ENCODE data around the gene FAM216B.
"Not testable (repeated sequence)": the region's sequence is repeated elsewhere in the genome, so short reads cannot be mapped to it uniquely, and the experiment has no call there.

The FAM216B gene

GRCh38 chr13:42776558-42776957 is 4.8 kb upstream of the FAM216B start:
- not testable (repeated sequence) for H3K9me3 ChIP-seq (ENCODE audit: control insufficient read depth in 1 of 2, low read length in 2 of 2); H3K27ac ChIP-seq (ENCODE audit: low read depth, low read length); H3K36me3 ChIP-seq (ENCODE audit: control insufficient read depth in 1 of 2, insufficient read depth in 2 of 2, low read length in 2 of 2); H3K27me3 ChIP-seq (ENCODE audit: control insufficient read depth in 1 of 2, insufficient read depth in 2 of 2, low read length in 2 of 2); H3K9ac ChIP-seq (ENCODE audit: low read depth in 1 of 2, low read length in 2 of 2); H3K4me1 ChIP-seq (ENCODE audit: control insufficient read depth in 1 of 2, insufficient read depth in 2 of 2, low read length in 2 of 2); H3K4me3 ChIP-seq (ENCODE audit: low read depth in 1 of 2, low read length in 2 of 2)

GRCh38 chr13:42777467-42777866 is 3.9 kb upstream of the FAM216B start:
- no peaks in the 10 kb centered on the region for H3K9me3 ChIP-seq (ENCODE audit: control insufficient read depth in 1 of 2, low read length in 2 of 2)
- H3K4me1 ChIP-seq (ENCODE audit: control insufficient read depth in 1 of 2, insufficient read depth in 2 of 2, low read length in 2 of 2) = no peaks in the 10 kb centered on the region
- no peak overlapping the region for H3K4me3 ChIP-seq (ENCODE audit: low read depth in 1 of 2, low read length in 2 of 2)
- no peak overlapping the region for H3K9ac ChIP-seq (ENCODE audit: low read depth in 1 of 2, low read length in 2 of 2)
- H3K27ac ChIP-seq (ENCODE audit: low read depth, low read length) = no peak overlapping the region
- peaks cover 0 to 4% of the 10 kb centered on the region in 2 donors for H3K27me3 ChIP-seq (ENCODE audit: control insufficient read depth in 1 of 2, insufficient read depth in 2 of 2, low read length in 2 of 2)
- no peaks in the 10 kb centered on the region for H3K36me3 ChIP-seq (ENCODE audit: control insufficient read depth in 1 of 2, insufficient read depth in 2 of 2, low read length in 2 of 2)

DNA sequence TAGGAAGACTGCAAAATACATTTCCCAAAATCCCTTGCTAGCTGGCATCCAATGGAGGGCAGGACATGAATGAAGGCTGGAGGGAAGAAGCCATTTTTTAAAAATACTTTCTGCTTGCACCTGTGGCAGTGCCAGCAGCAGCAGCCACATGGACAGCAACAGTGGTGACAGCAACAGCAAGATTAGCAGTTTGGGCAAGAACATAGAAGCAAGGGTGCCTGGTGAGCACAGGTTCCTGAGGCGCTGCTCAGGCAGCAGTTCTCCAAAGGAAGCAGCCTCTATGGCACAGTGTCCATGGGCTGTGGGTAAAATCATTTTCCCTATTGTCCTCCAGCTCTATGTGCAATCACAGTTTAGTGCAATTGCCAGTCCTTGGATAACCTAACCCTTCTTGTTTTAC is 1.3 kb upstream of the FAM216B start:
- H3K27ac ChIP-seq (ENCODE audit: low read depth, low read length) = no peak overlapping the region
- peaks cover 0 to 4% of the 10 kb centered on the region in 2 donors for H3K27me3 ChIP-seq (ENCODE audit: control insufficient read depth in 1 of 2, insufficient read depth in 2 of 2, low read length in 2 of 2)
- no peak overlapping the region for H3K9ac ChIP-seq (ENCODE audit: low read depth in 1 of 2, low read length in 2 of 2)
- no peaks in the 10 kb centered on the region for H3K9me3 ChIP-seq (ENCODE audit: control insufficient read depth in 1 of 2, low read length in 2 of 2)
- H3K4me3 ChIP-seq (ENCODE audit: low read depth in 1 of 2, low read length in 2 of 2) = no peak overlapping the region
- no peaks in the 10 kb centered on the region for H3K36me3 ChIP-seq (ENCODE audit: control insufficient read depth in 1 of 2, insufficient read depth in 2 of 2, low read length in 2 of 2)
- no peaks in the 10 kb centered on the region for H3K4me1 ChIP-seq (ENCODE audit: control insufficient read depth in 1 of 2, insufficient read depth in 2 of 2, low read length in 2 of 2)

DNA sequence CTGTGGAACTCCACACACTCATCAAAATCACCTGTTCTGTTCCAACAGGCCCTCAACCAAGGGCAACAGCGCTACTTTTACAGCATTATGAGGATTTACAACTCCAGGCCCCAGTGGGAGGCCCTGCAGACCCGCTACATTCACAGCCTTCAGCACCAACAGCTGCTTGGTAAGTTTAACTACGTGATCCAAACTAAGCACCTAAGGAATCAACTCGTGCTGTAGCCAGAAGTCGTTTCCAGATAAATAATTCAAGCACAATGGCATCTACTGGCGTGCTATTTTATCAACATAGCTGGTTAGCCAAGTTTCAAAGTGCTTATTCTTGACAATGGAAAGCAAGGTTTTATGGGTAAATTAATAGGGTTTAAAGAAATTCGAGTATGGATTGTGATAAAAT is 5.3 kb downstream of the FAM216B start:
- Histone ChIP-seq H3K4me1 (ENCODE audit: control insufficient read depth in 1 of 2, insufficient read depth in 2 of 2, low read length in 2 of 2) (no peaks in the 10 kb centered on the region), H3K36me3 (ENCODE audit: control insufficient read depth in 1 of 2, insufficient read depth in 2 of 2, low read length in 2 of 2) (no peaks in the 10 kb centered on the region), H3K9ac (ENCODE audit: low read depth in 1 of 2, low read length in 2 of 2) (no peak overlapping the region), H3K4me3 (ENCODE audit: low read depth in 1 of 2, low read length in 2 of 2) (no peak overlapping the region), H3K9me3 (ENCODE audit: control insufficient read depth in 1 of 2, low read length in 2 of 2) (no peaks in the 10 kb centered on the region), H3K27me3 (ENCODE audit: control insufficient read depth in 1 of 2, insufficient read depth in 2 of 2, low read length in 2 of 2) (no peaks in the 10 kb centered on the region), H3K27ac (ENCODE audit: low read depth, low read length) (no peak overlapping the region)

DNA sequence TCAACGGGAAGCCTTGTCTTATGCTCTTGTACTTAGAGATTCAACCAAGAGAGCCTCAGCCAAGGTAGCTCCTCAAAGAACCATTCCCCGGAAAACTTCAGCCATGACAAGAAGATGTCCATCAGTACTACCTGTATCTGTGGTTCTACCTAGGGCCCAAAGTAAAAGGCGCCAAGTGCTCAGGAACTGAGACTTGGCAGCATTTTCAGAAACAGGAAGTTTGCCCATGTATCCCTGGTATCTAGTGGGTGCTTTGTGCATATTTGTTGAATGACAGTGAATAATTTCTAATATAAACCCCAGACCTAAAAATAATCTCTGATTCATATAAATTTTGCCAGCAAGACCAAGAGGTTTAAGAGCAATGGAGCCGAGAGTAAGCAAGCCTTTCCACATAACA is 7.2 kb downstream of the FAM216B start:
- no peaks in the 10 kb centered on the region for H3K36me3 ChIP-seq (ENCODE audit: control insufficient read depth in 1 of 2, insufficient read depth in 2 of 2, low read length in 2 of 2)
- no peaks in the 10 kb centered on the region for H3K27me3 ChIP-seq (ENCODE audit: control insufficient read depth in 1 of 2, insufficient read depth in 2 of 2, low read length in 2 of 2)
- H3K4me1 ChIP-seq (ENCODE audit: control insufficient read depth in 1 of 2, insufficient read depth in 2 of 2, low read length in 2 of 2) = no peaks in the 10 kb centered on the region
- H3K4me3 ChIP-seq (ENCODE audit: low read depth in 1 of 2, low read length in 2 of 2) = no peak overlapping the region
- H3K27ac ChIP-seq (ENCODE audit: low read depth, low read length) = no peak overlapping the region
- no peak overlapping the region for H3K9ac ChIP-seq (ENCODE audit: low read depth in 1 of 2, low read length in 2 of 2)
- no peaks in the 10 kb centered on the region for H3K9me3 ChIP-seq (ENCODE audit: control insufficient read depth in 1 of 2, low read length in 2 of 2)

DNA sequence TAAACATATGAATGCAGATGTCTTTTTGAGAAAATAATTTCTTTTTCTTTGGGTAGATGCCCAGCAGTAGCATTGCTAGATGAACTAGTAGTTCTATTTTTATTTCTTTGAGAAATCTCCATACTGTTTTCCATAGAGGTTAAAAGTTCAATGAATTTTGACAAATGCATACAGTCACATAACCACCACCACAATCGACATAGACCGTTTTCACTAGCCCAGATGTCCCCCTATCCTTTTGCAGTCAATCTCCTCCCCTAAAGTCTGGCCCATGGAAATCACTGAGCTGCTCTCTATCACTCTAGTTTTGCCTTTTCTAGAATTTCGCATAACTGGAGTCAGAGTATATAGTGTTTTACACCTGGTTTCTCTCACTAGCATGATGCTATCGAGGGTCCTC is 10.8 kb downstream of the FAM216B start:
- Histone ChIP-seq H3K4me1 (ENCODE audit: control insufficient read depth in 1 of 2, insufficient read depth in 2 of 2, low read length in 2 of 2) (no peaks in the 10 kb centered on the region), H3K4me3 (ENCODE audit: low read depth in 1 of 2, low read length in 2 of 2) (no peak overlapping the region), H3K36me3 (ENCODE audit: control insufficient read depth in 1 of 2, insufficient read depth in 2 of 2, low read length in 2 of 2) (no peaks in the 10 kb centered on the region), H3K27ac (ENCODE audit: low read depth, low read length) (no peak overlapping the region), H3K9ac (ENCODE audit: low read depth in 1 of 2, low read length in 2 of 2) (no peak overlapping the region), H3K9me3 (ENCODE audit: control insufficient read depth in 1 of 2, low read length in 2 of 2) (no peaks in the 10 kb centered on the region), H3K27me3 (ENCODE audit: control insufficient read depth in 1 of 2, insufficient read depth in 2 of 2, low read length in 2 of 2) (no peaks in the 10 kb centered on the region)

- Histone ChIP-seq H3K9ac (ENCODE audit: low read depth in 1 of 2, low read length in 2 of 2) (no peak overlapping the region), H3K4me1 (ENCODE audit: control insufficient read depth in 1 of 2, insufficient read depth in 2 of 2, low read length in 2 of 2) (no peaks in the 10 kb centered on the region), H3K27me3 (ENCODE audit: control insufficient read depth in 1 of 2, insufficient read depth in 2 of 2, low read length in 2 of 2) (no peaks in the 10 kb centered on the region), H3K27ac (ENCODE audit: low read depth, low read length) (no peak overlapping the region), H3K9me3 (ENCODE audit: control insufficient read depth in 1 of 2, low read length in 2 of 2) (no peaks in the 10 kb centered on the region), H3K36me3 (ENCODE audit: control insufficient read depth in 1 of 2, insufficient read depth in 2 of 2, low read length in 2 of 2) (no peaks in the 10 kb centered on the region), H3K4me3 (ENCODE audit: low read depth in 1 of 2, low read length in 2 of 2) (no peak overlapping the region)
Observed at GRCh38 chr13:42794577-42795275, 13.3 kb downstream of the FAM216B start.

GRCh38 chr13:42795666-42796065 is 14.3 kb downstream of the FAM216B start:
- H3K27me3 ChIP-seq (ENCODE audit: control insufficient read depth in 1 of 2, insufficient read depth in 2 of 2, low read length in 2 of 2) = no peaks in the 10 kb centered on the region
- no peak overlapping the region for H3K4me3 ChIP-seq (ENCODE audit: low read depth in 1 of 2, low read length in 2 of 2)
- H3K4me1 ChIP-seq (ENCODE audit: control insufficient read depth in 1 of 2, insufficient read depth in 2 of 2, low read length in 2 of 2) = no peaks in the 10 kb centered on the region

GRCh38 chr13:42796747-42797356 is 15.5 kb downstream of the FAM216B start:
- Histone ChIP-seq H3K9me3 (ENCODE audit: control insufficient read depth in 1 of 2, low read length in 2 of 2) (no peaks in the 10 kb centered on the region), H3K9ac (ENCODE audit: low read depth in 1 of 2, low read length in 2 of 2) (no peak overlapping the region), H3K4me1 (ENCODE audit: control insufficient read depth in 1 of 2, insufficient read depth in 2 of 2, low read length in 2 of 2) (no peaks in the 10 kb centered on the region), H3K27me3 (ENCODE audit: control insufficient read depth in 1 of 2, insufficient read depth in 2 of 2, low read length in 2 of 2) (no peaks in the 10 kb centered on the region), H3K27ac (ENCODE audit: low read depth, low read length) (no peak overlapping the region), H3K4me3 (ENCODE audit: low read depth in 1 of 2, low read length in 2 of 2) (no peak overlapping the region), H3K36me3 (ENCODE audit: control insufficient read depth in 1 of 2, insufficient read depth in 2 of 2, low read length in 2 of 2) (no peaks in the 10 kb centered on the region)

More at GRCh38 chr13:42795666-42796065, 14.3 kb downstream of the FAM216B start:
- Histone ChIP-seq H3K27ac (ENCODE audit: low read depth, low read length) (no peak overlapping the region), H3K9me3 (ENCODE audit: control insufficient read depth in 1 of 2, low read length in 2 of 2) (no peaks in the 10 kb centered on the region), H3K9ac (ENCODE audit: low read depth in 1 of 2, low read length in 2 of 2) (no peak overlapping the region), H3K36me3 (ENCODE audit: control insufficient read depth in 1 of 2, insufficient read depth in 2 of 2, low read length in 2 of 2) (no peaks in the 10 kb centered on the region)

DNA sequence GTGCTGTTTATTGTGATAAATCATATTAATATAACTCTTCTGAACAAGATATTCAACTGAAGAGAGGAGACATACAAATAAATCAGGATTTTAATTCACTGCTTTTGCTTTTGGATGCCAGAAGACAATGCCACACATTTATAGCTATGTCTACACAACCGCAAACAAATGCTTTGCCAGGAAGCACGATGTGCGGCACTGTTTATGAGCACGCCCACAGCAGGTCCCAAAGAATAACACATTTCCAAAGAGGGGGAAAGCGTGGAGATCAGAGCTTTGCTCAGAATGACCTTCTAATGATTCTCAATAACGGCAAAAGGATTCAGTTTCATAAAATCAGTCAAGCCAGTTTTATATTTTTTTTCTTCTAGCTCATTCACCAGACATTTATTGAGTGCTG is 16.7 kb downstream of the FAM216B start:
- Histone ChIP-seq H3K27ac (ENCODE audit: low read depth, low read length) (no peak overlapping the region), H3K4me3 (ENCODE audit: low read depth in 1 of 2, low read length in 2 of 2) (no peak overlapping the region), H3K9me3 (ENCODE audit: control insufficient read depth in 1 of 2, low read length in 2 of 2) (no peaks in the 10 kb centered on the region), H3K27me3 (ENCODE audit: control insufficient read depth in 1 of 2, insufficient read depth in 2 of 2, low read length in 2 of 2) (no peaks in the 10 kb centered on the region), H3K9ac (ENCODE audit: low read depth in 1 of 2, low read length in 2 of 2) (no peak overlapping the region), H3K36me3 (ENCODE audit: control insufficient read depth in 1 of 2, insufficient read depth in 2 of 2, low read length in 2 of 2) (no peaks in the 10 kb centered on the region), H3K4me1 (ENCODE audit: control insufficient read depth in 1 of 2, insufficient read depth in 2 of 2, low read length in 2 of 2) (no peaks in the 10 kb centered on the region)
